Measurements from ENCODE around the gene SCN5A. TPM values are rescaled to one million over a fixed set of nuclear protein-coding genes. Genes with fewer than 3 reads are reported as not detected.

The SCN5A gene
- total and polyA plus RNA-seq, 2 experiments from 2014 or later = not detected

GRCh38 chr3:38616111-38616510, 33.4 kb downstream of the SCN5A start:
- H3K79me2 ChIP-seq (ENCODE audit: insufficient read depth) = no peaks in the 10 kb centered on the region
- no peak for TF ChIP-seq EZH2phosphoT487 (IDR thresholded peaks at IDR 0.05; ENCODE audit: insufficient read depth, low read depth)
- TF ChIP-seq EZH2 (IDR thresholded peaks at IDR 0.05; ENCODE audit: insufficient read depth, poor library complexity, severe bottlenecking) = no peak
- no peaks in the 10 kb centered on the region for H3K36me3 ChIP-seq (ENCODE audit: low read depth)
- no peaks in the 10 kb centered on the region for H3K9me3 ChIP-seq (ENCODE audit: low read depth)
- no peak overlapping the region for H3K4me2 ChIP-seq (ENCODE audit: unreplicated experiment)
- H3K9me2 ChIP-seq (ENCODE audit: insufficient read depth) = no peaks in the 10 kb centered on the region
- WGBS, 2 experiments (ENCODE audit: low coverage in 1 of 2, low lambda C conversion rate in 2 of 2, missing lambda C conversion rate in 2 of 2) = 0% methylated on average over 1 of the region's 1 CpG
- no peaks in the 10 kb centered on the region for H3K4me1 ChIP-seq (ENCODE audit: insufficient read depth)
- no peak for DNase-seq
- no peaks in the 10 kb centered on the region for H4K20me1 ChIP-seq (ENCODE audit: insufficient read depth)
- no peaks in the 10 kb centered on the region for H3F3A ChIP-seq (ENCODE audit: insufficient read depth)
- no peak overlapping the region for H3K4me3 ChIP-seq
- no peak overlapping the region for H2AFZ ChIP-seq
- no peak overlapping the region for H3K9ac ChIP-seq
- in situ Hi-C loops (cut with MboI) = no loop called here
- no peaks in the 10 kb centered on the region; the same call in none of the 2 replicates for H3K27me3 ChIP-seq (replicated peaks; ENCODE audit: insufficient read depth)
- no peak overlapping the region for H3K27ac ChIP-seq

- Histone ChIP-seq H3K9me3 (ENCODE audit: low read depth) (no peaks in the 10 kb centered on the region), H3K36me3 (ENCODE audit: low read depth) (no peaks in the 10 kb centered on the region), H3K27ac (no peak overlapping the region), H3K9ac (no peak overlapping the region), H3K4me1 (ENCODE audit: insufficient read depth) (no peaks in the 10 kb centered on the region), H2AFZ (no peak overlapping the region), H3K27me3 (replicated peaks; ENCODE audit: insufficient read depth) (no peaks in the 10 kb centered on the region; the same call in none of the 2 replicates), H4K20me1 (ENCODE audit: insufficient read depth) (no peaks in the 10 kb centered on the region), H3K4me3 (no peak overlapping the region), H3K9me2 (ENCODE audit: insufficient read depth) (no peaks in the 10 kb centered on the region), H3K79me2 (ENCODE audit: insufficient read depth) (no peaks in the 10 kb centered on the region), H3K4me2 (ENCODE audit: unreplicated experiment) (no peak overlapping the region), H3F3A (ENCODE audit: insufficient read depth) (no peaks in the 10 kb centered on the region)
- in situ Hi-C loops (cut with MboI) = no loop called here
- DNase-seq = no peak
- 35 to 44% methylated on average over 9 of the region's 9 CpGs for WGBS, 2 experiments (ENCODE audit: low coverage in 1 of 2, low lambda C conversion rate in 2 of 2, missing lambda C conversion rate in 2 of 2)
- TF ChIP-seq EZH2phosphoT487 (IDR thresholded peaks at IDR 0.05; ENCODE audit: insufficient read depth, low read depth) (no peak), EZH2 (IDR thresholded peaks at IDR 0.05; ENCODE audit: insufficient read depth, poor library complexity, severe bottlenecking) (no peak)
These were observed 34.7 kb downstream of the SCN5A start for GRCh38 chr3:38614651-38615352.

DNA sequence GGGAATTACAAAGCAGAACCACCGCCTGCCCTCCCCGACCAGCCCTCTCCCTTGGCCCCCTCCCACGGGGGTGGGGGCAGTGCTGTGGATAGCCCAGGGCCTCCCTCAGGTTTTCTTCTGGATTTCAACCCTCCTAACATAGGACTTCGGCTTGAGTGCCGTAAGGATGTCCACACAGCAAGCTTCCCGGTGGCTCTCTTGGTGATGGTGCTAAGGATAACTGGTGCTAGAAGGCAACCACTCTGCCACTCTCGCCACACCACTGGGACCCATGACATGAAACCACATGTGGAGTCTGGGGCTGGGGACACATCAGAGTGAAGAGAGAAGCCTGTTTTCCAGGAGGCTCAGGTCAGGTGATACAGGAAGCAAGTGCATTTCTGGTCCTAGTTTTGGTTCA, 35.4 kb downstream of the SCN5A start:
- no peak overlapping the region for H3K4me3 ChIP-seq
- no peak overlapping the region for H3K4me2 ChIP-seq (ENCODE audit: unreplicated experiment)
- H3K27me3 ChIP-seq (replicated peaks; ENCODE audit: insufficient read depth) = no peaks in the 10 kb centered on the region; the same call in none of the 2 replicates
- no peak for DNase-seq
- H2AFZ ChIP-seq = no peak overlapping the region
- H3K9ac ChIP-seq = no peak overlapping the region
- H3K9me2 ChIP-seq (ENCODE audit: insufficient read depth) = no peaks in the 10 kb centered on the region
- no peaks in the 10 kb centered on the region for H3F3A ChIP-seq (ENCODE audit: insufficient read depth)
- no peak for TF ChIP-seq EZH2phosphoT487 (IDR thresholded peaks at IDR 0.05; ENCODE audit: insufficient read depth, low read depth)
- TF ChIP-seq EZH2 (IDR thresholded peaks at IDR 0.05; ENCODE audit: insufficient read depth, poor library complexity, severe bottlenecking) = no peak
- 53 to 56% methylated on average over 7 of the region's 7 CpGs for WGBS, 2 experiments (ENCODE audit: low coverage in 1 of 2, low lambda C conversion rate in 2 of 2, missing lambda C conversion rate in 2 of 2)
- in situ Hi-C loops (cut with MboI) = no loop called here
- H3K36me3 ChIP-seq (ENCODE audit: low read depth) = no peaks in the 10 kb centered on the region
- H3K27ac ChIP-seq = no peak overlapping the region
- no peaks in the 10 kb centered on the region for H3K4me1 ChIP-seq (ENCODE audit: insufficient read depth)
- H3K9me3 ChIP-seq (ENCODE audit: low read depth) = no peaks in the 10 kb centered on the region
- no peaks in the 10 kb centered on the region for H4K20me1 ChIP-seq (ENCODE audit: insufficient read depth)
- no peaks in the 10 kb centered on the region for H3K79me2 ChIP-seq (ENCODE audit: insufficient read depth)

GRCh38 chr3:38613426-38613825, 36.1 kb downstream of the SCN5A start:
- WGBS, 2 experiments (ENCODE audit: low coverage in 1 of 2, low lambda C conversion rate in 2 of 2, missing lambda C conversion rate in 2 of 2) = 53% methylated on average over 5 of the region's 5 CpGs
- in situ Hi-C loops (cut with MboI) = no loop called here

More at GRCh38 chr3:38613426-38613825, 36.1 kb downstream of the SCN5A start:
- Histone ChIP-seq H3F3A (ENCODE audit: insufficient read depth) (no peaks in the 10 kb centered on the region), H3K36me3 (ENCODE audit: low read depth) (no peaks in the 10 kb centered on the region), H4K20me1 (ENCODE audit: insufficient read depth) (no peaks in the 10 kb centered on the region), H3K27ac (no peak overlapping the region), H3K9ac (no peak overlapping the region), H3K4me3 (no peak overlapping the region), H3K27me3 (replicated peaks; ENCODE audit: insufficient read depth) (no peaks in the 10 kb centered on the region; the same call in none of the 2 replicates), H3K9me3 (ENCODE audit: low read depth) (no peaks in the 10 kb centered on the region), H3K4me1 (ENCODE audit: insufficient read depth) (no peaks in the 10 kb centered on the region), H3K79me2 (ENCODE audit: insufficient read depth) (no peaks in the 10 kb centered on the region), H2AFZ (no peak overlapping the region), H3K4me2 (ENCODE audit: unreplicated experiment) (no peak overlapping the region), H3K9me2 (ENCODE audit: insufficient read depth) (no peaks in the 10 kb centered on the region)
- DNase-seq = no peak
- TF ChIP-seq EZH2phosphoT487 (IDR thresholded peaks at IDR 0.05; ENCODE audit: insufficient read depth, low read depth) = no peak

Measured in GM23248 (cell line).